ENCODE data around the gene HPCAL1. TPM values are rescaled to one million over a fixed set of nuclear protein-coding genes. Genes with fewer than 3 reads are reported as not detected.

Gene HPCAL1
- total and polyA plus RNA-seq, 2 of the 4 experiments (the other 2 are of a cell fraction), result 8.2 to 33.7 TPM

DNA sequence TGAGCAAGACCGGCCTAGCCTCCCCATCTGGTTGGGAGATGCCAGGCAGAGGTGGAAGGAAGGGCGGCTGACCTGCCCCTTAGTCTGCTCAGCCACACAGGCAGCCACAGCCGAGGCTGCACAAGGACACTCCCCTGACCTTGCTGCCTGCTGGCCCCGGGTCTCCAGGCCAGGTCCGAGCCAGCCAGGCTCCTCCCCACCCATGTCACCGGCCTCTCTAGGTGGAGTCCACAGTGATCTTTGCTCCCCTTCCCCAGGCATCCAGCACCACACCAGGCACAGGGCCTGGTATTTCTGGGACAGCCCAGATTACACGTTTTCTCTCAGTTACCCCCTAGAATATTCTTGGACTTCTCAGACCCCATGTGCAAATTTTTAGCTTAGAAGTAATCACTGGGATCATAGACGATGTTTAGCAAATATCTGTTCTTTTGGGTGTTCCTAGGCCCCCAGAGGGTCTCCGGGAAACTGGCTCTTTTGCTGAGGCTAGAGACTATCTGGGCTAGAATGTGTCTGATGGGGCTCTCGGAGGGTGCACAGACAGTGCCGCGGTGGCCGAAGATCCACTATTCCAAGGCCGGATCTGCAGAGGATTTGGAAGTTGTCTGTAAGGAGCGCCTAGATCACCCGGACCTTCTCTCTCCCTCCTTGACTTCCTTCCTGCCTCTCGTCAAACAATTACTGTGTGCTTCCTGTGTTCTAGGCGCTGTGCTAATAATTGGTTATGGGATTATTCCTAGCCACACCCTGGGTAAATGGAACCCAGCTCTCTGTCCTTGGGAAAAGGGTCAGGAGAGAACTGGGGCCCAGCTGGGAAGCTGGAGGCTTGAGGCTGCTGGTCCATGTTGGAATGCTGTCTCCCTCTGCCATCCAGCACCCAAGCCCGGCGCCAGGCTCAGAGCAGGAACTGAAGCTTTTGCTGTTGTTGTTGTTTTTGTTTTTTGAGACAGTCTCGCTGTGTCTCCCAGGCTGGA is 98.6 kb downstream of the HPCAL1 start:
- Histone ChIP-seq H3K4me1 (ENCODE audit: control insufficient read depth, insufficient read depth, low read length) (peaks cover 18% of the 10 kb centered on the region), H2BK5ac (ENCODE audit: low read depth, low read length, poor library complexity, severe bottlenecking) (no peak overlapping the region), H3K23ac (ENCODE audit: low read depth, low read length) (no peak overlapping the region), H2BK15ac (ENCODE audit: low read depth, low read length) (no peak overlapping the region), H4K5ac (ENCODE audit: low read depth, low read length) (no peak overlapping the region), H3K4me2 (ENCODE audit: low read depth, low read length) (no peak overlapping the region), H4K91ac (ENCODE audit: insufficient read depth, low read depth, low read length) (no peak overlapping the region), H2BK120ac (ENCODE audit: low read depth, low read length) (no peak overlapping the region), H3K79me1 (ENCODE audit: low read depth in 1 of 2, low read length in 2 of 2) (peaks cover 0 to 13% of the 10 kb centered on the region in 2 experiments; a peak in 2 of 4 replicates), H3K18ac (ENCODE audit: low read depth, low read length) (no peak overlapping the region), H4K20me1 (ENCODE audit: insufficient read depth, low read length) (peaks cover 4% of the 10 kb centered on the region; the same call in 1 of the 2 replicates), H4K8ac (ENCODE audit: low read depth in 2 of 2, low read length in 2 of 2) (no peak overlapping the region), H2AK9ac (replicated peaks; ENCODE audit: low read depth, low read length, poor library complexity) (peak overlapping the region; percentile 37), H3K14ac (replicated peaks; ENCODE audit: low read depth, low read length) (no peak overlapping the region), H3K36me3 (ENCODE audit: control insufficient read depth, insufficient read depth, low read length) (peaks cover 3% of the 10 kb centered on the region; the same call in 1 of the 2 replicates), H3K9me1 (ENCODE audit: insufficient read depth, low read length) (peaks cover 16% of the 10 kb centered on the region), H3K4me3 (ENCODE audit: insufficient read depth, low read depth, low read length) (no peak overlapping the region), H3K9ac (ENCODE audit: low read depth, low read length) (no peak overlapping the region), H3K27ac (ENCODE audit: insufficient read depth, low read length) (no peak overlapping the region), H3K27me3 (ENCODE audit: control insufficient read depth, insufficient read depth, low read length) (no peaks in the 10 kb centered on the region), H2BK20ac (ENCODE audit: low read depth, low read length) (no peak overlapping the region), H2AK5ac (ENCODE audit: low read depth, low read length) (peak overlapping the region; percentile 39; the same call in 1 of the 2 replicates), H3K56ac (ENCODE audit: extremely low read depth, insufficient read depth, low read length) (no peak overlapping the region), H2AFZ (replicated peaks; ENCODE audit: low read length, poor library complexity) (no peak overlapping the region), H3K4ac (ENCODE audit: low read depth, low read length) (no peak overlapping the region), H3K9me3 (ENCODE audit: control insufficient read depth, insufficient read depth, low read length) (no peaks in the 10 kb centered on the region)
- dilution Hi-C loops (cut with HindIII; ENCODE audit: low sequenced_read_pairs, unreplicated experiment) (no loop called here), intact Hi-C loops (cut with micrococcal nuclease) (loop anchor here (10.0 kb wide), 1 partner anchor 326 kb away; no protein-coding TSS in a partner anchor), in situ Hi-C loops (cut with MboI; ENCODE audit: low sequenced_read_pairs) (loop anchor here (10.0 kb wide), 1 partner anchor 256 kb away; no protein-coding TSS in a partner anchor)
- DNase-seq (no peak), ATAC-seq (ENCODE audit: low read depth) (no peak)
- WGBS, 2 experiments (ENCODE audit: extremely low coverage in 2 of 2, insufficient read length in 1 of 2), result 80% methylated on average over 1 of the region's 21 CpGs; no CpG with 5 or more reads in 1 of the 2 experiments
- BruUV-seq (replicated peaks), result no TSS peak
- CTCF ChIA-PET, result no interaction called here
- POLR2A ChIA-PET (ENCODE audit: unreplicated experiment), result no interaction called here
- TF ChIP-seq RFX5 (IDR thresholded peaks at IDR 0.05; ENCODE audit: low read depth, low read length) (no peak), RAD21 (IDR thresholded peaks at IDR 0.05; ENCODE audit: low read length) (no peak), CEBPB (IDR thresholded peaks at IDR 0.05; ENCODE audit: low read depth, low read length) (no peak), POLR2A (IDR thresholded peaks at IDR 0.05; ENCODE audit: low read depth, low read length) (no peak), MXI1 (IDR thresholded peaks at IDR 0.05; ENCODE audit: borderline replicate concordance, low read depth, low read length) (no peak), FOS (IDR thresholded peaks at IDR 0.05; ENCODE audit: low read depth, low read length) (no peak), MAZ (IDR thresholded peaks at IDR 0.05; ENCODE audit: borderline replicate concordance, low read depth, low read length) (no peak), CHD1 (IDR thresholded peaks at IDR 0.05; ENCODE audit: low read depth, low read length) (no peak), BHLHE40 (IDR thresholded peaks at IDR 0.05; ENCODE audit: low read depth, low read length) (no peak), SMC3 (IDR thresholded peaks at IDR 0.05; ENCODE audit: low read depth, low read length) (no peak), MAFK (IDR thresholded peaks at IDR 0.05; ENCODE audit: low read depth, low read length) (no peak)
- TF ChIP-seq, protein P1, sequence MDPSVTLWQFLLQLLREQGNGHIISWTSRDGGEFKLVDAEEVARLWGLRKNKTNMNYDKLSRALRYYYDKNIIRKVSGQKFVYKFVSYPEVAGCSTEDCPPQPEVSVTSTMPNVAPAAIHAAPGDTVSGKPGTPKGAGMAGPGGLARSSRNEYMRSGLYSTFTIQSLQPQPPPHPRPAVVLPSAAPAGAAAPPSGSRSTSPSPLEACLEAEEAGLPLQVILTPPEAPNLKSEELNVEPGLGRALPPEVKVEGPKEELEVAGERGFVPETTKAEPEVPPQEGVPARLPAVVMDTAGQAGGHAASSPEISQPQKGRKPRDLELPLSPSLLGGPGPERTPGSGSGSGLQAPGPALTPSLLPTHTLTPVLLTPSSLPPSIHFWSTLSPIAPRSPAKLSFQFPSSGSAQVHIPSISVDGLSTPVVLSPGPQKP (IDR thresholded peaks at IDR 0.05; ENCODE audit: borderline replicate concordance, low read depth, low read length), result no peak
- TF ChIP-seq, protein P2, sequence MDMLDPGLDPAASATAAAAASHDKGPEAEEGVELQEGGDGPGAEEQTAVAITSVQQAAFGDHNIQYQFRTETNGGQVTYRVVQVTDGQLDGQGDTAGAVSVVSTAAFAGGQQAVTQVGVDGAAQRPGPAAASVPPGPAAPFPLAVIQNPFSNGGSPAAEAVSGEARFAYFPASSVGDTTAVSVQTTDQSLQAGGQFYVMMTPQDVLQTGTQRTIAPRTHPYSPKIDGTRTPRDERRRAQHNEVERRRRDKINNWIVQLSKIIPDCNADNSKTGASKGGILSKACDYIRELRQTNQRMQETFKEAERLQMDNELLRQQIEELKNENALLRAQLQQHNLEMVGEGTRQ (IDR thresholded peaks at IDR 0.05; ENCODE audit: low read depth, low read length), result no peak
- TF ChIP-seq, protein P3, sequence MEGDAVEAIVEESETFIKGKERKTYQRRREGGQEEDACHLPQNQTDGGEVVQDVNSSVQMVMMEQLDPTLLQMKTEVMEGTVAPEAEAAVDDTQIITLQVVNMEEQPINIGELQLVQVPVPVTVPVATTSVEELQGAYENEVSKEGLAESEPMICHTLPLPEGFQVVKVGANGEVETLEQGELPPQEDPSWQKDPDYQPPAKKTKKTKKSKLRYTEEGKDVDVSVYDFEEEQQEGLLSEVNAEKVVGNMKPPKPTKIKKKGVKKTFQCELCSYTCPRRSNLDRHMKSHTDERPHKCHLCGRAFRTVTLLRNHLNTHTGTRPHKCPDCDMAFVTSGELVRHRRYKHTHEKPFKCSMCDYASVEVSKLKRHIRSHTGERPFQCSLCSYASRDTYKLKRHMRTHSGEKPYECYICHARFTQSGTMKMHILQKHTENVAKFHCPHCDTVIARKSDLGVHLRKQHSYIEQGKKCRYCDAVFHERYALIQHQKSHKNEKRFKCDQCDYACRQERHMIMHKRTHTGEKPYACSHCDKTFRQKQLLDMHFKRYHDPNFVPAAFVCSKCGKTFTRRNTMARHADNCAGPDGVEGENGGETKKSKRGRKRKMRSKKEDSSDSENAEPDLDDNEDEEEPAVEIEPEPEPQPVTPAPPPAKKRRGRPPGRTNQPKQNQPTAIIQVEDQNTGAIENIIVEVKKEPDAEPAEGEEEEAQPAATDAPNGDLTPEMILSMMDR (conservative IDR thresholded peaks at IDR 0.05; ENCODE audit: low read depth, low read length), result no peak
